NB4 (cell line): ENCODE results near the gene VPS37D.

Experiments
- DNase-seq: peaks from one replicate; pipeline ENCODE4 v3.0.0; 2010; ENCODE audit warnings: low read depth
- H3K4me3 ChIP-seq: one replicate; pipeline ENCODE4 v1.5.1; 2011; ENCODE audit warnings: mild to moderate bottlenecking, low read depth, low read length, moderate library complexity
- CTCF ChIP-seq: IDR thresholded peaks from one replicate; pipeline ENCODE4 v1.5.1; 2012; ENCODE audit warnings: low read depth, low read length
- MAX ChIP-seq: IDR thresholded peaks from 2 replicates; pipeline ENCODE4 v1.6.1; 2011; ENCODE audit warnings: low read depth, low read length
- MYC ChIP-seq: IDR thresholded peaks from 2 replicates; pipeline ENCODE4 v1.6.1; 2011; ENCODE audit warnings: low read depth, low read length
- POLR2A ChIP-seq: IDR thresholded peaks from 2 replicates; pipeline ENCODE4 v1.6.1; 2011; ENCODE audit warnings: mild to moderate bottlenecking; ENCODE audit not compliant: insufficient read length; ENCODE audit errors: extremely low read depth

VPS37D gene

GRCh38 chr7:73682745-73683055 lies 15.1 kb downstream of the VPS37D start:
- DNase-seq: no peak

GRCh38 chr7:73683056-73683787 lies 15.6 kb downstream of the VPS37D start, which contains the start of the genes BUD23 and DNAJC30:
BUD23 (plus strand) TSS chr7:73683597; CDS start chr7:73683626, 29 bp downstream.
DNAJC30 (minus strand) TSS chr7:73683453; CDS start chr7:73683423, 30 bp downstream.
- peak within 1 kb of the TSS; percentile 99 for H3K4me3 ChIP-seq
- TF ChIP-seq MYC: peak; percentile 99
- TF ChIP-seq CTCF: no peak
- TF ChIP-seq MAX: peak; percentile 95
- TF ChIP-seq POLR2A: peak; percentile 89
- DNase-seq: peak; percentile 99

More at GRCh38 chr7:73682745-73683055, 15.1 kb downstream of the VPS37D start:
- peak; percentile 18; the same call in 1 of the 2 replicates for TF ChIP-seq MYC
- no peak for TF ChIP-seq MAX
- H3K4me3 ChIP-seq: peak overlapping the region; percentile 99

- TF ChIP-seq POLR2A: no peak
- no peak for TF ChIP-seq MAX
- no peak for TF ChIP-seq MYC
- DNase-seq: no peak
- peak overlapping the region; percentile 99 for H3K4me3 ChIP-seq
Measured at GRCh38 chr7:73683788-73684693, 16.4 kb downstream of the VPS37D start.

GRCh38 chr7:73685311-73685710 lies 17.7 kb downstream of the VPS37D start:
- no peak for DNase-seq
- TF ChIP-seq CTCF: no peak
- TF ChIP-seq POLR2A: no peak
- no peak for TF ChIP-seq MAX
- no peak for TF ChIP-seq MYC
- no peak overlapping the region for H3K4me3 ChIP-seq

- TF ChIP-seq POLR2A: no peak
- no peak for TF ChIP-seq CTCF
- TF ChIP-seq MAX: no peak
- no peak for TF ChIP-seq MYC
- H3K4me3 ChIP-seq: no peak overlapping the region
- DNase-seq: no peak
Measured at GRCh38 chr7:73688288-73688687, 20.7 kb downstream of the VPS37D start.

GRCh38 chr7:73690646-73691045 lies 23.0 kb downstream of the VPS37D start:
- H3K4me3 ChIP-seq: no peak overlapping the region
- DNase-seq: no peak
- TF ChIP-seq MYC (no peak), POLR2A (no peak), CTCF (no peak), MAX (no peak)
